ENCODE results near the gene HK1.

The HK1 gene

GRCh38 chr10:69435966-69436520, 157.7 kb downstream of the HK1 start:
- TF ChIP-seq, protein P1, sequence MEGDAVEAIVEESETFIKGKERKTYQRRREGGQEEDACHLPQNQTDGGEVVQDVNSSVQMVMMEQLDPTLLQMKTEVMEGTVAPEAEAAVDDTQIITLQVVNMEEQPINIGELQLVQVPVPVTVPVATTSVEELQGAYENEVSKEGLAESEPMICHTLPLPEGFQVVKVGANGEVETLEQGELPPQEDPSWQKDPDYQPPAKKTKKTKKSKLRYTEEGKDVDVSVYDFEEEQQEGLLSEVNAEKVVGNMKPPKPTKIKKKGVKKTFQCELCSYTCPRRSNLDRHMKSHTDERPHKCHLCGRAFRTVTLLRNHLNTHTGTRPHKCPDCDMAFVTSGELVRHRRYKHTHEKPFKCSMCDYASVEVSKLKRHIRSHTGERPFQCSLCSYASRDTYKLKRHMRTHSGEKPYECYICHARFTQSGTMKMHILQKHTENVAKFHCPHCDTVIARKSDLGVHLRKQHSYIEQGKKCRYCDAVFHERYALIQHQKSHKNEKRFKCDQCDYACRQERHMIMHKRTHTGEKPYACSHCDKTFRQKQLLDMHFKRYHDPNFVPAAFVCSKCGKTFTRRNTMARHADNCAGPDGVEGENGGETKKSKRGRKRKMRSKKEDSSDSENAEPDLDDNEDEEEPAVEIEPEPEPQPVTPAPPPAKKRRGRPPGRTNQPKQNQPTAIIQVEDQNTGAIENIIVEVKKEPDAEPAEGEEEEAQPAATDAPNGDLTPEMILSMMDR (conservative IDR thresholded peaks at IDR 0.05; ENCODE audit: low read depth, low read length), result no peak
- DNase-seq (ENCODE audit: low read depth), result no peak
- no peak overlapping the region for H3K4me3 ChIP-seq (ENCODE audit: low read depth, low read length)

GRCh38 chr10:69437321-69438259, 159.3 kb downstream of the HK1 start:
- H3K4me3 ChIP-seq (ENCODE audit: low read depth, low read length), result no peak overlapping the region
- DNase-seq (ENCODE audit: low read depth), result no peak
- TF ChIP-seq, protein P1 (conservative IDR thresholded peaks at IDR 0.05; ENCODE audit: low read depth, low read length), result no peak

DNA sequence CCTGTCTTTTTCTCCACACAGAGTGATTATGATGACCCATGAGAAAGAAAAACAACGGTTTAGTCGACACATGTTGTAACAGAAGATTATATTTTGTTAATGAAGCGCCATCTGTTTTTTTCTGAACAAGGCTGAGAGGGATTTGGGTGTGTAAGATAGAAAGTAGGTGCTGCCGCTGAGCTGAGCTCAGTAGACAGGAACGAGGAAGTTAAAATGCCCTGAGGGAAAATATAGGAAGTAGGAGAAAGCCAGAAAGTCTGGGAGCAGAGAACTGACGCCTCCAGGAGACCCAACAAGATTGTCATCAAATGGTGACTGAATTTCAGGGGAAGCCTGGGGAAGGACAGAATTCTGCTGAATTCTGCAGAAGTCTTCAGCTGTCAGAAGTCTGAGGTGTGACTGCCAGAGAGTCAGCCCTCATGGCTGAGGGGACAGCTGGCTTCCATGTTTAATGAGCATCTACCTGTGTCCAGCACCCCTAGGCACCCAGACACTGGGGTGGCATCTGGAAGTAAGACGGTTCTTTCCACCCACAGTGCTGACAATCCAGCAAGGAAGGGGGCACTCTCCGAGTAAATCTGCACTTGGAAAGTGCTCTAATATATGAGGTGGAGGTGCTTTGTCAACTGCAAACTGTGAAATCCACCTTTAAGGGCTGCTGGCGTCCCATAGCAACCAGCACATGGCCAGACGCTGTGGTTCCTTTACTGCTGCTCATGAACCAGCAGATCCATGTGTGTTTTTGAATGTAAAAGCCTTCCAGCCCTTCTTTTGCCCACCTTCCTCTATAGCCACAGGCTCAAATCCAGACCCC, 160.4 kb downstream of the HK1 start:
- TF ChIP-seq, protein P1 (conservative IDR thresholded peaks at IDR 0.05; ENCODE audit: low read depth, low read length), result no peak
- H3K4me3 ChIP-seq (ENCODE audit: low read depth, low read length), result no peak overlapping the region
- DNase-seq (ENCODE audit: low read depth), result peak; percentile 47

GRCh38 chr10:69439350-69439739, 161.0 kb downstream of the HK1 start:
- no peak for DNase-seq (ENCODE audit: low read depth)
- no peak overlapping the region for H3K4me3 ChIP-seq (ENCODE audit: low read depth, low read length)
- TF ChIP-seq, protein P1 (conservative IDR thresholded peaks at IDR 0.05; ENCODE audit: low read depth, low read length), result no peak

- TF ChIP-seq, protein P1 (conservative IDR thresholded peaks at IDR 0.05; ENCODE audit: low read depth, low read length), result no peak
- peak; percentile 78 for DNase-seq (ENCODE audit: low read depth)
- H3K4me3 ChIP-seq (ENCODE audit: low read depth, low read length), result no peak overlapping the region
Observed at GRCh38 chr10:69439813-69440506, 161.7 kb downstream of the HK1 start.

DNA sequence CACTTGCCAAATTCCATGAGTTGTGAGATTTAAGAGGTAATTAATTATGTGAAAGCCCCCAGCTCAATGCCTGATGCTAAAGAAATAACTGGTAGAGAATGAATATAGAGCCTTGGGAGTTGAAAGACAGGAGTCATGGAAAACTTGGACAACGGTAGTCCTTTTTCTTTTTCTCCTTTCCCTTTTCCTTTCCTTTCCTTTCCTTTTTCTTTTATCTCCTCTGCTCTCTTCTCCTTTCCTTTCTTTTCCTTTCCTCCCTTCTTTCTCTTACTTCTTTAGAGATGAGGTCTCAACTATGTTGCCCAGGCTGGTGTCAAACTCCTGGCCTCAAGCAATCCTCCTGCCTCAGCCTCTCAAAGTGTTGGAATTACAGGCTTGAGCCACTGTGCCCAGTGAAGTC, 165.1 kb downstream of the HK1 start:
- no peak overlapping the region for H3K4me3 ChIP-seq (ENCODE audit: low read depth, low read length)
- TF ChIP-seq, protein P1 (conservative IDR thresholded peaks at IDR 0.05; ENCODE audit: low read depth, low read length), result no peak
- DNase-seq (ENCODE audit: low read depth), result no peak

Measured in choroid plexus epithelial cell (primary cell).